GM06990 (cell line): ENCODE results near the gene ACER1.

Experiments used
- DNase-seq: peaks from one replicate; pipeline ENCODE4 v3.0.0-alpha.2; 2011; ENCODE audit not compliant: insufficient read length; ENCODE audit errors: extremely low read depth
- H3K27me3 ChIP-seq: replicated peaks from 2 replicates; pipeline ENCODE4 v1.6.0; 2011; ENCODE audit warnings: low read length; ENCODE audit not compliant: control insufficient read depth, insufficient read depth
- H3K36me3 ChIP-seq: 2 replicates; pipeline ENCODE4 v1.5.1; 2011; ENCODE audit warnings: low read length; ENCODE audit not compliant: control insufficient read depth, insufficient read depth
- H3K4me3 ChIP-seq: replicated peaks from 2 replicates; pipeline ENCODE4 v1.5.1; 2011; ENCODE audit warnings: low read depth, mild to moderate bottlenecking, control low read depth, low read length
- CTCF ChIP-seq: IDR thresholded peaks from 2 replicates; pipeline ENCODE4 v1.5.1; 2011; ENCODE audit warnings: low read length, control low read depth, mild to moderate bottlenecking, inconsistent platforms; ENCODE audit not compliant: insufficient read depth, poor library complexity, severe bottlenecking

Gene ACER1

GRCh38 chr19:6334490-6335285, 1.3 kb upstream of the ACER1 start:
- TF ChIP-seq CTCF, result no peak
- H3K4me3 ChIP-seq, result no peak overlapping the region
- no peaks in the 10 kb centered on the region for H3K36me3 ChIP-seq
- DNase-seq, result no peak
- H3K27me3 ChIP-seq, result no peaks in the 10 kb centered on the region

GRCh38 chr19:6326815-6327214, 6.6 kb downstream of the ACER1 start:
- H3K36me3 ChIP-seq, result no peaks in the 10 kb centered on the region
- H3K4me3 ChIP-seq, result no peak overlapping the region
- no peak for DNase-seq
- H3K27me3 ChIP-seq, result no peaks in the 10 kb centered on the region; the same call in 1 of the 2 replicates
- no peak for TF ChIP-seq CTCF

GRCh38 chr19:6325614-6326013, 7.8 kb downstream of the ACER1 start:
- Histone ChIP-seq H3K36me3 (no peaks in the 10 kb centered on the region), H3K4me3 (no peak overlapping the region), H3K27me3 (no peaks in the 10 kb centered on the region; the same call in 1 of the 2 replicates)
- no peak for DNase-seq
- TF ChIP-seq CTCF, result no peak

- Histone ChIP-seq H3K27me3 (no peaks in the 10 kb centered on the region; the same call in 1 of the 2 replicates), H3K36me3 (no peaks in the 10 kb centered on the region), H3K4me3 (no peak overlapping the region)
- TF ChIP-seq CTCF, result no peak
- DNase-seq, result no peak
Observed at GRCh38 chr19:6324757-6325156, 8.7 kb downstream of the ACER1 start.

- Histone ChIP-seq H3K4me3 (no peak overlapping the region), H3K27me3 (no peaks in the 10 kb centered on the region; the same call in 1 of the 2 replicates), H3K36me3 (no peaks in the 10 kb centered on the region)
- no peak for DNase-seq
- no peak for TF ChIP-seq CTCF
Observed at GRCh38 chr19:6322284-6322683, 11.1 kb downstream of the ACER1 start.

GRCh38 chr19:6319376-6319775, 14.0 kb downstream of the ACER1 start:
- no peak for TF ChIP-seq CTCF
- no peaks in the 10 kb centered on the region for H3K27me3 ChIP-seq
- no peak overlapping the region for H3K4me3 ChIP-seq
- DNase-seq, result no peak
- no peaks in the 10 kb centered on the region for H3K36me3 ChIP-seq
